CD14-positive monocyte (primary cell): Measurements from ENCODE around the gene TAC3. TPM values are rescaled to one million over a fixed set of nuclear protein-coding genes. Genes with fewer than 3 reads are reported as not detected.
"Not testable (repeated sequence)": the region's sequence is repeated elsewhere in the genome, so short reads cannot be mapped to it uniquely, and the experiment has no call there.

ENCODE experiments used
- DNase-seq, 3 donors: peaks; one replicate each; pipeline ENCODE4 v3.0.0-alpha.2; 2011 to 2022
- H2AFZ ChIP-seq: 2 replicates; pipeline ENCODE4 v1.6.0; 2012; ENCODE audit warnings: mild to moderate bottlenecking, low read depth, low read length, inconsistent platforms; ENCODE audit not compliant: insufficient read depth, poor library complexity, severe bottlenecking
- H3K27ac ChIP-seq, 2 donors: 1 replicate in 1 of 2; 2 replicates in 1 of 2; pipeline ENCODE4 v1.5.1; 2012 to 2013; ENCODE audit warnings: low read length in 2 of 2, control low read depth in 1 of 2, inconsistent platforms in 1 of 2, low read depth in 1 of 2, mild to moderate bottlenecking in 1 of 2
- H3K27me3 ChIP-seq, 2 donors: one replicate each; pipeline versions ENCODE4 v1.6.0 to v1.6.1; 2011 to 2013; ENCODE audit warnings: low read length in 2 of 2; ENCODE audit not compliant: control insufficient read depth in 2 of 2, insufficient read depth in 2 of 2
- H3K36me3 ChIP-seq, 2 donors: replicated peaks in 1 of 2; 1 replicate in 1 of 2; 2 replicates in 1 of 2; pipeline versions ENCODE4 v1.5.1 to v1.6.1; 2012 to 2013; ENCODE audit warnings: low read length in 2 of 2, control low read depth in 1 of 2, inconsistent platforms in 1 of 2, mild to moderate bottlenecking in 1 of 2; ENCODE audit not compliant: insufficient read depth in 2 of 2, control insufficient read depth in 1 of 2
- H3K4me1 ChIP-seq, 2 donors: 1 replicate in 1 of 2; 2 replicates in 1 of 2; pipeline versions ENCODE4 v1.5.1 to v1.6.1; 2012 to 2013; ENCODE audit warnings: low read length in 2 of 2, control low read depth in 1 of 2, inconsistent platforms in 1 of 2, mild to moderate bottlenecking in 1 of 2, moderate library complexity in 1 of 2; ENCODE audit not compliant: insufficient read depth in 2 of 2, control insufficient read depth in 1 of 2
- H3K4me2 ChIP-seq: replicated peaks from 2 replicates; pipeline ENCODE3; 2012; ENCODE audit warnings: low read length, moderate library complexity, mild to moderate bottlenecking; ENCODE audit not compliant: poor library complexity, severe bottlenecking; ENCODE audit errors: extremely low read depth
- H3K4me3 ChIP-seq, 3 experiments: fragments of 200-600 bp in 1 of 3; sonication (generic) in 1 of 3; replicated peaks in 1 of 3; 1 replicate in 2 of 3; 2 replicates in 1 of 3; pipeline ENCODE4 v1.5.1; 2011 to 2013; ENCODE audit warnings: low read length in 3 of 3, mild to moderate bottlenecking in 3 of 3, control low read depth in 2 of 3, low read depth in 2 of 3, inconsistent platforms in 1 of 3, moderate library complexity in 1 of 3
- H3K79me2 ChIP-seq: 2 replicates; pipeline ENCODE4 v1.6.0; 2012; ENCODE audit warnings: mild to moderate bottlenecking, control low read depth, inconsistent platforms, low read length, moderate library complexity; ENCODE audit not compliant: insufficient read depth
- H3K9ac ChIP-seq: 2 replicates; pipeline ENCODE4 v1.6.0; 2017; ENCODE audit warnings: low read length, mild to moderate bottlenecking; ENCODE audit not compliant: insufficient read depth, poor library complexity, severe bottlenecking
- H3K9me3 ChIP-seq, 2 donors: replicated peaks in 1 of 2; 1 replicate in 1 of 2; 2 replicates in 1 of 2; pipeline versions ENCODE4 v1.5.1 to v1.6.1; 2012 to 2013; ENCODE audit warnings: low read length in 2 of 2, control low read depth in 1 of 2; ENCODE audit not compliant: control insufficient read depth in 1 of 2, insufficient read depth in 1 of 2
- H4K20me1 ChIP-seq: 2 replicates; pipeline ENCODE4 v1.6.0; 2012; ENCODE audit warnings: mild to moderate bottlenecking, low read length, control low read depth, moderate library complexity; ENCODE audit not compliant: insufficient read depth
- H3K27ac Mint-ChIP-seq, 7 donors: one replicate each; pipeline ENCODE4 v1.8.0; 2020; ENCODE audit warnings: mild to moderate bottlenecking in 7 of 7, mixed read lengths in 7 of 7, moderate library complexity in 6 of 7, inconsistent platforms in 2 of 7
- H3K27me3 Mint-ChIP-seq, 3 donors: one replicate each; pipeline ENCODE4 v1.8.0; 2021 to 2022; ENCODE audit warnings: low read depth in 3 of 3, mild to moderate bottlenecking in 3 of 3, mixed read lengths in 3 of 3, moderate library complexity in 3 of 3, inconsistent platforms in 1 of 3
- H3K36me3 Mint-ChIP-seq, 2 donors: one replicate each; pipeline ENCODE4 v1.8.0; 2020; ENCODE audit warnings: mixed read lengths in 2 of 2, inconsistent platforms in 1 of 2, mild to moderate bottlenecking in 1 of 2
- H3K4me1 Mint-ChIP-seq: one replicate; pipeline ENCODE4 v1.8.0; 2020; ENCODE audit warnings: mild to moderate bottlenecking, mixed read lengths
- H3K4me3 Mint-ChIP-seq, 2 donors: one replicate each; pipeline ENCODE4 v1.8.0; 2020; ENCODE audit warnings: mild to moderate bottlenecking in 2 of 2, mixed read lengths in 2 of 2, moderate library complexity in 1 of 2
- H3K9me3 Mint-ChIP-seq, 7 donors: one replicate each; pipeline ENCODE4 v1.8.0; 2020 to 2022; ENCODE audit warnings: mixed read lengths in 7 of 7, mild to moderate bottlenecking in 6 of 7, moderate library complexity in 6 of 7, inconsistent platforms in 2 of 7
- WGBS: methylation state at CpG from one replicate; pipeline ENCODE4 v1.1.5; 2013; ENCODE audit warnings: missing lambda C conversion rate; ENCODE audit not compliant: insufficient coverage; 5-methylcytosine and 5-hydroxymethylcytosine counted together
- intact Hi-C, 2 donors: fragments of 100-400 bp; cut with micrococcal nuclease; formaldehyde crosslinking; loops; one replicate each; pipeline versions ENCODE4 v1.15.0 to v1.15.1; 2023
- polyA plus RNA-seq, 3 donors: library from polyadenylated mRNA; depleted of rRNA in 1 of 3; unstranded in 2 of 3; stranded (reverse) in 1 of 3; fragments of 300-500 nt in 2 of 3; fragments of >200 nt in 1 of 3; fragmentation: Illumina TruSeq in 2 of 3; gene quantifications; 1 replicate in 2 of 3; 2 replicates in 1 of 3; pipeline ENCODE4 v1.2.3, GENCODE V29; 2012 to 2021

The TAC3 gene
- polyA plus RNA-seq, 3 donors = 0.15 TPM; not detected in 2

GRCh38 chr12:56963557-56963956, 52.8 kb downstream of the TAC3 start:
- 100% methylated on average over 1 of the region's 27 CpGs for WGBS
- H3K9me3 ChIP-seq, H2AFZ ChIP-seq, intact Hi-C loops, H3K4me3 ChIP-seq, DNase-seq, H3K36me3 ChIP-seq, H3K4me1 Mint-ChIP-seq, H3K9ac ChIP-seq, H3K4me1 ChIP-seq, H4K20me1 ChIP-seq, H3K27ac ChIP-seq, H3K36me3 Mint-ChIP-seq, H3K27me3 ChIP-seq, H3K79me2 ChIP-seq, H3K4me2 ChIP-seq, H3K4me3 Mint-ChIP-seq, H3K27ac Mint-ChIP-seq: not testable (repeated sequence)
- peaks cover 3 to 11% (median 7%) of the 10 kb centered on the region in 3 donors for H3K27me3 Mint-ChIP-seq
- H3K9me3 Mint-ChIP-seq = peaks cover 11 to 36% (median 20%) of the 10 kb centered on the region in 7 donors

GRCh38 chr12:56962247-56962646, 54.1 kb downstream of the TAC3 start:
- DNase-seq, H3K4me1 Mint-ChIP-seq, H4K20me1 ChIP-seq, H3K27me3 Mint-ChIP-seq, H3K27ac ChIP-seq, H3K27ac Mint-ChIP-seq, H3K4me3 Mint-ChIP-seq, H3K27me3 ChIP-seq, H3K79me2 ChIP-seq, H3K9ac ChIP-seq, H3K4me2 ChIP-seq, H3K36me3 Mint-ChIP-seq, H3K36me3 ChIP-seq, H3K4me1 ChIP-seq, intact Hi-C loops, H3K4me3 ChIP-seq, H2AFZ ChIP-seq: not testable (repeated sequence)
- no CpG with 5 or more reads among the region's 4 CpGs for WGBS
- peaks cover 17 to 45% (median 29%) of the 10 kb centered on the region in 7 donors for H3K9me3 Mint-ChIP-seq
- peaks cover 10 to 13% of the 10 kb centered on the region in 2 donors for H3K9me3 ChIP-seq

Other genes starting within 250 kb of the TAC3 start
- gene SDR9C7, start 82.1 kb downstream of the TAC3 start, polyA plus RNA-seq = not detected
- gene RDH16, start 58.9 kb downstream of the TAC3 start, polyA plus RNA-seq = under 1 TPM in 1 of 3 donors, not detected in 2; 0.47 TPM
- gene ZBTB39, start 10.0 kb downstream of the TAC3 start, polyA plus RNA-seq = 1 to 10 TPM in 2 of 3 donors, under 1 TPM in 1; 0.65 to 3.7 (median 1.2) TPM
- 1 to 10 TPM in 2 of 3 donors, under 1 TPM in 1; 0.22 to 1.7 (median 1.3) TPM for gene MYO1A, start 33.6 kb upstream of the TAC3 start, polyA plus RNA-seq
- 1 to 10 TPM; 1.9 to 4.6 (median 2.2) TPM for gene NEMP1, start 62.3 kb upstream of the TAC3 start, polyA plus RNA-seq
- 1 to 10 TPM in 2 of 3 donors, under 1 TPM in 1; 1.00 to 8.3 (median 2.7) TPM for gene NAB2, start 72.6 kb upstream of the TAC3 start, polyA plus RNA-seq
- gene STAT6, start 94.8 kb upstream of the TAC3 start, polyA plus RNA-seq = 100 to 1,000 TPM; 132 to 637 (median 154) TPM
- 100 to 1,000 TPM in 1 of 3 donors, 10 to 100 TPM in 1, 1 to 10 TPM in 1; 5.5 to 246 (median 10.5) TPM for gene LRP1, start 112.0 kb upstream of the TAC3 start, polyA plus RNA-seq
- gene LRP1-AS, start 131.1 kb upstream of the TAC3 start, polyA plus RNA-seq = 1 to 10 TPM in 1 of 3 donors, under 1 TPM in 1, not detected in 1; 0.35 to 1.5 TPM
- gene NXPH4, start 200.3 kb upstream of the TAC3 start, polyA plus RNA-seq = not detected
- 10 to 100 TPM; 36.8 to 52.0 (median 39.8) TPM for gene SHMT2, start 213.2 kb upstream of the TAC3 start, polyA plus RNA-seq
- 10 to 100 TPM in 1 of 3 donors, 1 to 10 TPM in 2; 7.0 to 32.1 (median 9.1) TPM for gene STAC3, start 234.7 kb upstream of the TAC3 start, polyA plus RNA-seq